Kidney (tissue), 14 donors: Measurements from ENCODE around the gene CBFA2T3. TPM values are rescaled to one million over a fixed set of nuclear protein-coding genes. Genes with fewer than 3 reads are reported as not detected.

ENCODE experiments used
- DNase-seq, 5 donors: peaks; one replicate each; pipeline ENCODE4 v3.0.0-alpha.2; 2013 to 2020
- FAIRE-seq: peaks from 2 replicates; lab custom pipeline; 2012; peaks lifted over from hg19 to GRCh38; lab: Jason Lieb, UNC
- H3K27ac ChIP-seq, 2 donors: one replicate each; pipeline ENCODE4 v1.7.0; 2013; ENCODE audit warnings: low read depth in 2 of 2, low read length in 2 of 2, inconsistent platforms in 1 of 2
- H3K27me3 ChIP-seq: one replicate; pipeline ENCODE4 v1.7.1; 2013; ENCODE audit warnings: low read length, inconsistent platforms; ENCODE audit not compliant: control insufficient read depth, insufficient read depth
- H3K36me3 ChIP-seq, 3 donors: one replicate each; pipeline versions ENCODE4 v1.7.0 to v1.7.1; 2013; ENCODE audit warnings: low read length in 3 of 3, control low read depth in 1 of 3, inconsistent platforms in 1 of 3; ENCODE audit not compliant: insufficient read depth in 3 of 3, control insufficient read depth in 2 of 3
- H3K4me1 ChIP-seq, 3 donors: one replicate each; pipeline versions ENCODE4 v1.7.0 to v1.7.1; 2013; ENCODE audit warnings: low read length in 3 of 3, inconsistent platforms in 1 of 3, low read depth in 1 of 3; ENCODE audit not compliant: control insufficient read depth in 2 of 3, insufficient read depth in 2 of 3
- H3K4me3 ChIP-seq, 3 donors: one replicate each; pipeline versions ENCODE4 v1.7.0 to v1.8.1; 2013; ENCODE audit warnings: low read length in 3 of 3, control low read depth in 1 of 3, inconsistent platforms in 1 of 3
- H3K9ac ChIP-seq, 3 donors: one replicate each; pipeline versions ENCODE4 v1.7.0 to v1.7.1; 2013; ENCODE audit warnings: low read length in 3 of 3, control low read depth in 1 of 3, inconsistent platforms in 1 of 3
- H3K9me3 ChIP-seq, 3 donors: one replicate each; pipeline versions ENCODE4 v1.7.0 to v1.7.1; 2013; ENCODE audit warnings: low read length in 3 of 3, control low read depth in 1 of 3, inconsistent platforms in 1 of 3; ENCODE audit not compliant: control insufficient read depth in 2 of 3, insufficient read depth in 1 of 3
- CTCF ChIP-seq: IDR thresholded peaks from 3 replicates; pipeline ENCODE4 v1.5.1; 2012; ENCODE audit warnings: mild to moderate bottlenecking, moderate library complexity, borderline replicate concordance; ENCODE audit not compliant: insufficient read depth; ENCODE audit errors: extremely low read depth
- intact Hi-C: fragments of 100-400 bp; cut with DNase I; formaldehyde crosslinking; loops from one replicate; pipeline ENCODE4 v1.11.1; 2022
- polyA plus RNA-seq: library from polyadenylated mRNA; stranded (reverse); fragments of 350-450 nt; fragmentation: Illumina TruSeq; extraction: RNeasy Lipid Tissue Mini Kit (QIAGEN cat#74804); gene quantifications from one replicate; pipeline ENCODE4 v1.2.3, GENCODE V29; 2014; ENCODE audit warnings: low read depth, low replicate concordance; ENCODE audit not compliant: insufficient read depth
- total RNA-seq: library from RNA; stranded (reverse); fragmentation: NEBNext Ultra II Directional; extraction: Animal tissue kit (Norgen Biotek cat#: 25700); gene quantifications from one replicate; pipeline ENCODE4 v1.2.1, GENCODE V29; 2021
- donor health status: control.
- donor health status: control.
- donor health status: control.
- donor health status: control.
- donor health status: control.
- donor health status: DM: yes; HTN: yes; CAD: no.
- donor health status: Normal renal cell carcinoma (clear cell type).

The CBFA2T3 gene
- total and polyA plus RNA-seq, 2 donors from 2014 or later = 0.75 to 8.0 TPM

DNA sequence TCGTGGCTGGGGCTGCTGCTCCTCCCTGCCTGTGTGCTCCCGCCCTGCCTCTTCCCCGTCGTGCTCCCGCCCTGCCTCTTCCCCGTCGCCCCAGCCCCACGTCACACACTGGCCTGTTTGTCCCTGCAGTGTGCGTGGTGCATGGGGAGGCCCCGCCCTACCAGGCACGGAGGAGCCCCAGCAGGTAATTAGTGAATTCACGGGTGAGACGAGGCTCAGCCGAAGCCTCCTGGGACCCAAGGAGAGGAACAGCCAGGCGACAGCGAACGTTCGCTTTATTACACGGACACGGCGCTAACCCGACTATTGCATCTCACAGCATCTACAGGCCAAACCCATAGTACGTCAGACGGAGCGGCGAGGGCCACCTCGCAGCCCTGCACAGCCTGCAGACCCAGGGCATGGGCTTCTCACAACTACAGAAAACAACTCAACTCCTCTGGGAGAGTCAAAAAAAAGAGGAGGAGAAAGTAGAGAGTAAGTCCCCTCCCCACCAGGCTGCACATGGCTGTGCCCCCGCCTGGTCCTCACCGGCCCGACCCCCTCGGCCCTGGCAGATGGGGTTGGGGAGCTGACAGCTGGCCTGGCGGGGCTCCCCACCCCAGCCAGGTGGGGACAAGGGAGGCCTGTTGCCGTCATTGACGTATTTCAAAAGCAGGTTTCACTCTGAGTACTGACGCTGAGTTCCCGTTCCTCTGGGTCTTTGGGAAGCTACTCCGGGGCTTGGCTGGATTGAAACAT is 106.2 kb downstream of the CBFA2T3 start:
- TF ChIP-seq CTCF = no peak
- intact Hi-C loops = no loop called here
- Histone ChIP-seq H3K36me3 (no peaks in the 10 kb centered on the region), H3K4me1 (no peaks in the 10 kb centered on the region), H3K27me3 (no peaks in the 10 kb centered on the region), H3K4me3 (no peak overlapping the region), H3K9me3 (no peaks in the 10 kb centered on the region), H3K27ac (no peak overlapping the region), H3K9ac (no peak overlapping the region)
- DNase-seq = no peak
- FAIRE-seq = no peak

DNA sequence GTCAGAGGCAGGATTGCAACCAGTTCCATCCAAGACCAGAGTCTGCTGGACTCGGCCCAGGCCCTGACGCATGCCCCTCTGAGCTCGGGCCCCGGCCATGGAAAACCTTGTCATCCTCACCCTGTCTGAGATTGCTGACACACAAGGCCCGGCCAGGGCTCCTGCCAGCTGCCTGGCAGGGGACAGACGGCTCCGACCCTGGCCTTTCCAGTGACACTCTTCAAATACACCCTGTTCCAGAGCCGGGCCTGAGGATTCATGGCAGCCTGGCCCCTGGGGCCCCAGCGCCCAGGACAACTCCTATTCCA is 107.4 kb downstream of the CBFA2T3 start:
- FAIRE-seq (no peak), DNase-seq (no peak)
- Histone ChIP-seq H3K9ac (no peak overlapping the region), H3K36me3 (no peaks in the 10 kb centered on the region), H3K27ac (no peak overlapping the region), H3K27me3 (no peaks in the 10 kb centered on the region), H3K9me3 (no peaks in the 10 kb centered on the region), H3K4me3 (no peak overlapping the region), H3K4me1 (no peaks in the 10 kb centered on the region)
- intact Hi-C loops = no loop called here
- no peak for TF ChIP-seq CTCF

- FAIRE-seq (no peak), DNase-seq (no peak)
- H3K9me3 ChIP-seq = no peaks in the 10 kb centered on the region
- H3K4me1 ChIP-seq = no peaks in the 10 kb centered on the region
- intact Hi-C loops = no loop called here
- H3K36me3 ChIP-seq = no peaks in the 10 kb centered on the region
- H3K27me3 ChIP-seq = no peaks in the 10 kb centered on the region
- no peak overlapping the region for H3K9ac ChIP-seq
- no peak for TF ChIP-seq CTCF
- H3K27ac ChIP-seq = no peak overlapping the region
- H3K4me3 ChIP-seq = no peak overlapping the region
These were observed 107.9 kb downstream of the CBFA2T3 start for GRCh38 chr16:88868974-88869672.
